Stomach (tissue), 9 donors: ENCODE results near the gene PLCB1. TPM values are rescaled to one million over a fixed set of nuclear protein-coding genes. Genes with fewer than 3 reads are reported as not detected.
"Not testable (repeated sequence)": the region's sequence is repeated elsewhere in the genome, so short reads cannot be mapped to it uniquely, and the experiment has no call there.

Experiments used
- DNase-seq, 2 donors: peaks; one replicate each; pipeline versions ENCODE4 v3.0.0 to v3.0.0-alpha.2; 2013 to 2019
- H3K27ac ChIP-seq, 5 donors: fragments of 200-600 bp in 4 of 5; sonication (generic) in 4 of 5; one replicate each; pipeline ENCODE4 v1.5.1; 2013 to 2019; ENCODE audit warnings: mild to moderate bottlenecking in 1 of 5, moderate library complexity in 1 of 5
- H3K27me3 ChIP-seq, 3 donors: fragments of 200-600 bp; sonication (generic); one replicate each; pipeline ENCODE4 v1.5.1; 2017 to 2019; ENCODE audit warnings: mixed run types in 1 of 3
- H3K36me3 ChIP-seq, 4 donors: fragments of 200-600 bp; sonication (generic); 1 replicate in 3 of 4; 2 replicates in 1 of 4; pipeline ENCODE4 v1.5.1; 2016 to 2019
- H3K4me1 ChIP-seq, 4 donors: fragments of 200-600 bp; sonication (generic); one replicate each; pipeline ENCODE4 v1.5.1; 2016 to 2019
- H3K4me3 ChIP-seq, 4 donors: fragments of 200-600 bp; sonication (generic) in 3 of 4; one replicate each; pipeline ENCODE4 v1.5.1; 2016 to 2019; ENCODE audit warnings: mild to moderate bottlenecking in 1 of 4
- H3K9me3 ChIP-seq, 4 donors: fragments of 200-600 bp; sonication (generic); one replicate each; pipeline ENCODE4 v1.5.1; 2016 to 2019
- EP300 ChIP-seq: sonication (generic); formaldehyde crosslinking; IDR thresholded peaks from one replicate; pipeline ENCODE4 v1.6.1; 2017; ENCODE audit warnings: antibody characterized with exemption
- POLR2A ChIP-seq, 4 donors: fragments of 450-650 bp; IDR thresholded peaks; one replicate each; pipeline ENCODE4 v1.6.1; 2016; ENCODE audit warnings: antibody characterized with exemption in 4 of 4, control low read depth in 2 of 4, mild to moderate bottlenecking in 1 of 4, moderate library complexity in 1 of 4
- POLR2AphosphoS5 ChIP-seq, 3 donors: sonication (generic); formaldehyde crosslinking; IDR thresholded peaks; one replicate each; pipeline ENCODE4 v1.6.1; 2016; ENCODE audit warnings: antibody characterized with exemption in 3 of 3
- WGBS, 5 donors: extraction: QIAGEN DNeasy Blood & Tissue Kit in 3 of 5; methylation state at CpG; one replicate each; pipeline versions ENCODE4 v1.1.5 to v1.1.7; 2013 to 2018; 5-methylcytosine and 5-hydroxymethylcytosine counted together
- intact Hi-C: fragments of 100-400 bp; cut with DNase I; formaldehyde crosslinking; loops from one replicate; pipeline ENCODE4 v1.15.1; 2023; ENCODE audit warnings: low total_unique reads
- polyA plus RNA-seq, 3 donors: library from polyadenylated mRNA; stranded (reverse); fragments of 200-250 nt; gene quantifications; one replicate each; pipeline ENCODE4 v1.2.3, GENCODE V29; 2013
- total RNA-seq, 5 donors: library from RNA; depleted of rRNA; stranded (reverse); fragments of >200 nt; gene quantifications; one replicate each; pipeline versions ENCODE4 v1.1.0 to v1.2.3, GENCODE V29; 2014 to 2016
- TF ChIP-seq, protein P1 (sequence below), 7 experiments: fragments of 450-650 bp in 4 of 7; fragments of 200-600 bp in 3 of 7; sonication (generic) in 3 of 7; IDR thresholded peaks; one replicate each; pipeline ENCODE4 v1.5.1; 2016 to 2019; ENCODE audit warnings: antibody characterized with exemption in 7 of 7, control low read depth in 2 of 7, mild to moderate bottlenecking in 1 of 7
- donor health status: healthy with polysubstance abuse.
- donor health status: Bipolar disorder and iron deficiency.
- donor health status: healthy.

The PLCB1 gene
- total and polyA plus RNA-seq, 8 donors: 4.1 to 66.5 (median 11.7) TPM

DNA sequence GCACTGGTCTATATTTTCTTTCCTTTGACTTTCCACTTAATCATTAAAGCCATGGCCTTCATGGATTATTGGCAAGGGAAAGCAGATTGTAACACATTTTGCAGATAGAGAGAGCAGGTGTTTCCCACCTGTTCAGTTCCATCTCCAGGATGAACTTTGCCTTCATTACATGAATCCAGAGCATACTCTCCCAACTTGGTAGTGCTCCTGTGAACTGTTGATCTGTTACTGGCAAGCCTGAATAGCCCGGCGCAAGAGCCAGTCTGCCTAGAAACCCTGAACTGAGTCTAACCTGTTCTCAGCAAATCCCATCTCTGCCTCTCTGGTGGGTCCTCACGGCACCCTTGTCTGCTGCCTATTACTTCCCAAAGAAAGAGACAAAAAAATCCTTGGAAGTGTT, 210.3 kb downstream of the PLCB1 start:
- Histone ChIP-seq H3K27ac (no peak overlapping the region), H3K27me3 (no peaks in the 10 kb centered on the region), H3K4me1 (peaks cover 0 to 40% (median 31%) of the 10 kb centered on the region in 4 donors), H3K36me3 (no peaks in the 10 kb centered on the region), H3K4me3 (no peak overlapping the region), H3K9me3 (no peaks in the 10 kb centered on the region)
- WGBS, 5 donors: 87 to 99% (median 96%) methylated on average over 3 of the region's 3 CpGs
- intact Hi-C loops: no loop called here
- peak in 1 of 2 donors; percentile 26 for DNase-seq
- TF ChIP-seq EP300 (no peak), POLR2AphosphoS5 (IDR thresholded peaks at IDR 0.05) (no peak), POLR2A (IDR thresholded peaks at IDR 0.05) (no peak)
- TF ChIP-seq, protein P1, sequence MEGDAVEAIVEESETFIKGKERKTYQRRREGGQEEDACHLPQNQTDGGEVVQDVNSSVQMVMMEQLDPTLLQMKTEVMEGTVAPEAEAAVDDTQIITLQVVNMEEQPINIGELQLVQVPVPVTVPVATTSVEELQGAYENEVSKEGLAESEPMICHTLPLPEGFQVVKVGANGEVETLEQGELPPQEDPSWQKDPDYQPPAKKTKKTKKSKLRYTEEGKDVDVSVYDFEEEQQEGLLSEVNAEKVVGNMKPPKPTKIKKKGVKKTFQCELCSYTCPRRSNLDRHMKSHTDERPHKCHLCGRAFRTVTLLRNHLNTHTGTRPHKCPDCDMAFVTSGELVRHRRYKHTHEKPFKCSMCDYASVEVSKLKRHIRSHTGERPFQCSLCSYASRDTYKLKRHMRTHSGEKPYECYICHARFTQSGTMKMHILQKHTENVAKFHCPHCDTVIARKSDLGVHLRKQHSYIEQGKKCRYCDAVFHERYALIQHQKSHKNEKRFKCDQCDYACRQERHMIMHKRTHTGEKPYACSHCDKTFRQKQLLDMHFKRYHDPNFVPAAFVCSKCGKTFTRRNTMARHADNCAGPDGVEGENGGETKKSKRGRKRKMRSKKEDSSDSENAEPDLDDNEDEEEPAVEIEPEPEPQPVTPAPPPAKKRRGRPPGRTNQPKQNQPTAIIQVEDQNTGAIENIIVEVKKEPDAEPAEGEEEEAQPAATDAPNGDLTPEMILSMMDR (IDR thresholded peaks at IDR 0.05): no peak

- Histone ChIP-seq H3K27me3 (no peaks in the 10 kb centered on the region), H3K27ac (no peak overlapping the region), H3K36me3 (no peaks in the 10 kb centered on the region), H3K4me1 (peaks cover 0 to 49% (median 32%) of the 10 kb centered on the region in 4 donors), H3K4me3 (no peak overlapping the region), H3K9me3 (no peaks in the 10 kb centered on the region)
- intact Hi-C loops: no loop called here
- no peak for DNase-seq
- no peak for TF ChIP-seq POLR2AphosphoS5 (IDR thresholded peaks at IDR 0.05)
- no peak for TF ChIP-seq EP300
- no peak for TF ChIP-seq POLR2A (IDR thresholded peaks at IDR 0.05)
- TF ChIP-seq, protein P1 (IDR thresholded peaks at IDR 0.05): no peak
- WGBS, 5 donors: 35 to 59% (median 48%) methylated on average over 3 of the region's 3 CpGs
These were observed 212.0 kb downstream of the PLCB1 start for GRCh38 chr20:8344106-8344505.

DNA sequence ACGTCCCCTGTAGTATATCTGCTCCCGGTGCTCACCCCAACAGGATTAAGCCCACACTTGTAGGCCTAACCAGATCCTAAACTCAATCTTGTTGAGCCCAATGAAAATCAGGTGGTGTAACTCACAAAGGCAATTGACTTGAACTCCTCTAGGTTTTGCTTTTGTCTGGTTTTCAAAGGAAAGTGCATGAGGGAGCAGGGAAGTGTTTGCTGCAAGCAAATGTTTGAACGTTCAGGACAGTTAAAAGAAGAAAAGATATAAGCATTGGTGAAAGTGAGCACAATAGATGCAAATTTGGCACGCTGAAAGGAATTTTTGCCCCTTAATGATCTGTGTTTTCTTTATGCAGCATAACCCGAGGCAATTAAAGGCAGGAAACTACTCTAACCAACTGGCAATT, 212.6 kb downstream of the PLCB1 start:
- Histone ChIP-seq H3K4me1 (peaks cover 0 to 49% (median 32%) of the 10 kb centered on the region in 4 donors), H3K36me3 (no peaks in the 10 kb centered on the region), H3K27me3 (no peaks in the 10 kb centered on the region), H3K27ac (no peak overlapping the region), H3K9me3 (no peaks in the 10 kb centered on the region), H3K4me3 (no peak overlapping the region)
- intact Hi-C loops: no loop called here
- DNase-seq: no peak
- 50 to 77% (median 58%) methylated on average over 5 of the region's 5 CpGs for WGBS, 5 donors
- TF ChIP-seq, protein P1 (IDR thresholded peaks at IDR 0.05): no peak
- TF ChIP-seq POLR2A (IDR thresholded peaks at IDR 0.05) (no peak), EP300 (no peak), POLR2AphosphoS5 (IDR thresholded peaks at IDR 0.05) (no peak)

- Histone ChIP-seq H3K4me3 (no peak overlapping the region), H3K27ac (no peak overlapping the region), H3K36me3 (no peaks in the 10 kb centered on the region), H3K27me3 (no peaks in the 10 kb centered on the region), H3K4me1 (peaks cover 0 to 49% (median 32%) of the 10 kb centered on the region in 4 donors), H3K9me3 (no peaks in the 10 kb centered on the region)
- WGBS, 5 donors: 55 to 77% (median 72%) methylated on average over 1 of the region's 1 CpG
- intact Hi-C loops: no loop called here
- TF ChIP-seq POLR2AphosphoS5 (IDR thresholded peaks at IDR 0.05) (no peak), POLR2A (IDR thresholded peaks at IDR 0.05) (no peak)
- TF ChIP-seq, protein P1 (IDR thresholded peaks at IDR 0.05): no peak
- DNase-seq: peak in 1 of 2 donors; percentile 31
These were observed 214.7 kb downstream of the PLCB1 start for GRCh38 chr20:8346700-8347270.

DNA sequence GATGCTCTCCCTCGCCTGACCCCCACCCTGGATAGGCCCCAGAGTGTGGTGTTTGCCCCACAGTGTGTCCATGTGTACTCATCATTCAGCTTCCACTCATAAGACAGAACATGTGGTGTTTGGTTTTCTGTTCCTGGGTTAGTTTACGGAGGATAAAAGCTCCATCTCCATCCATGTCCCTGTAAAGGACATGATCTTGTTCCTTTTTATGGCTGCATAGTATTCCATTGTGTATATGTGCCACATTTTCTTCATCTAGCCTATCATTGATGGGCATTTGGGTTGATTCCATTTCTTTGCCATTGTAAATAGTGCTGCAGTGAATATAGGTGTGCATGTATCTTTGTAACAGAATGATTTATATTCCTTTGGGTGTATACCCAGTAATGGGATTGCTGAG, 218.2 kb downstream of the PLCB1 start:
- H3K9me3 ChIP-seq, H3K4me3 ChIP-seq, H3K27me3 ChIP-seq, H3K27ac ChIP-seq, DNase-seq, H3K36me3 ChIP-seq, intact Hi-C loops: not testable (repeated sequence)
- WGBS, 5 donors: 87 to 98% (median 91%) methylated on average over 2 of the region's 2 CpGs
- peaks cover 0 to 31% (median 19%) of the 10 kb centered on the region in 4 donors for H3K4me1 ChIP-seq
